ENCODE data around the gene ST3GAL3.

GRCh38 chr1:43952731-43953346 is 245.5 kb downstream of the ST3GAL3 start:
- TF ChIP-seq CTCF (IDR thresholded peaks at IDR 0.05) (no peak), POLR2A (IDR thresholded peaks at IDR 0.05) (no peak)

All from right lobe of liver (tissue), 4 donors.